ENCODE data around the gene NQO2.

DNA sequence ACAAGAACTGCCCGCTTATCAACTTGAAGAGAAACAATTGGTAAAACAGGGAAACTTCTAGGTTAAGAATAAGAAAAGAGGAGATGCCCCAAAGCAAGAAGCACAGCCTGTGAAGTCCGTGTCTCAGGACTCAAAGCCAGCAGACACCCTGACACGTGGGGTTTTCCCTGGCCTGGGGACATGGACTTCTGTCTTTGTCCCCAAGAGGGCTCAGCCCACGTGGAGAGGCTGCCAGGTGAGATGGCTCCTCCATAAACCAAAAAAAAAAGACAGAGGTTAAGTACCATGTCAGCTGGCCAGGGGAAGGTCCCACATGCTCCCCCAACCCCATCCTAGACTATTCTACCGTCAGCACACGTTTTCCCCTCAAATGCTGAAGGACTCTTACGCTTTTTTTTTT is 38.2 kb upstream of the NQO2 start:
- TF ChIP-seq POLR2A (IDR thresholded peaks at IDR 0.05) (no peak), EP300 (IDR thresholded peaks at IDR 0.05) (no peak)
- TF ChIP-seq, protein P1, sequence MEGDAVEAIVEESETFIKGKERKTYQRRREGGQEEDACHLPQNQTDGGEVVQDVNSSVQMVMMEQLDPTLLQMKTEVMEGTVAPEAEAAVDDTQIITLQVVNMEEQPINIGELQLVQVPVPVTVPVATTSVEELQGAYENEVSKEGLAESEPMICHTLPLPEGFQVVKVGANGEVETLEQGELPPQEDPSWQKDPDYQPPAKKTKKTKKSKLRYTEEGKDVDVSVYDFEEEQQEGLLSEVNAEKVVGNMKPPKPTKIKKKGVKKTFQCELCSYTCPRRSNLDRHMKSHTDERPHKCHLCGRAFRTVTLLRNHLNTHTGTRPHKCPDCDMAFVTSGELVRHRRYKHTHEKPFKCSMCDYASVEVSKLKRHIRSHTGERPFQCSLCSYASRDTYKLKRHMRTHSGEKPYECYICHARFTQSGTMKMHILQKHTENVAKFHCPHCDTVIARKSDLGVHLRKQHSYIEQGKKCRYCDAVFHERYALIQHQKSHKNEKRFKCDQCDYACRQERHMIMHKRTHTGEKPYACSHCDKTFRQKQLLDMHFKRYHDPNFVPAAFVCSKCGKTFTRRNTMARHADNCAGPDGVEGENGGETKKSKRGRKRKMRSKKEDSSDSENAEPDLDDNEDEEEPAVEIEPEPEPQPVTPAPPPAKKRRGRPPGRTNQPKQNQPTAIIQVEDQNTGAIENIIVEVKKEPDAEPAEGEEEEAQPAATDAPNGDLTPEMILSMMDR (IDR thresholded peaks at IDR 0.05): no peak

All from ovary (tissue), 3 donors.